ENCODE data around the gene FLAD1.

Gene FLAD1

DNA sequence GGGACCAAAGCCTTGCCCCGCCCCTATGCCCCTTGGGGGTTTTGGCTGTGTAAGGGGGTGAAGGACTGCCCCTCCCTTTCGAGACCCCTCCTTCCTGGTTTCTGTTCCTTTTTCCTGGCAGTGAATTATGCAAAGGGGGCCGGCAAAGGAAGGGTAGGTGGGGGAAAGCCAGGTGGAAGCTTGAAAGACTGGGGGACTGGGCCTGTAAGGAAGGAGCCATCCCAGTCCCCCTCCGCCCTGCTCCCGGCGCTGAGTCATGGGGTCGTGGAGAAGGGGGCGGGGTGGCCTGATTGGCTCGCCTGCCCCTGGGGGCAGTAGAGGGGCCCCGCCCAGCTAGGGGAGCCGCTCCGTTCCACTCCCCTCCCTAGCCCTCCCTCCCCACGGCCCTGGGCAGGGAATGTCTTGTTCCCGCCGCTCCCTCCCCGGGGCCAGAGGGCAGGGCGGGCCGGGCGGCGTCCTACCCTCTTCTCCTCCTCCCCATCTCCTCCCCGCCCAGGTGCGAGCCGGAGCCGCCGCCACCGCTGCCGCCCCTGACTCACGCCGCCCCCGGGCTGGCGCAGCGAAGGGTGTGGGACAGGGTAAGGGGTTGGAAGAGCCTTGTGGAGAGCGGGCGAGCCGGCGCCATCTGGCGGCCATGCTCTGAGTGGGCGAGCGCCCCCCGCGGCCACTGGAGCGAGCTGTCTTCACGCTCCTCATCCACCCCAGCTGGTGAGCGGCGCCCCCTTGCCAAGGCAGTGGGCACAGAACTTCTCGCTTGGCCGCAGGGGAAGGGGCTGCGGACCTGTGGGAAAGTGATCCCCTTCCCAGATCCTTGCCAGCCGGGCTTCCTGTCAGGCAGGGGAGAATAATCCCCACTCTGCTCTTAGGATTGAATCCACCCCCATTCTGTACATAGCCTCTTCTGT, 34.1 kb downstream of the FLAD1 start:
- TF ChIP-seq, protein P1, sequence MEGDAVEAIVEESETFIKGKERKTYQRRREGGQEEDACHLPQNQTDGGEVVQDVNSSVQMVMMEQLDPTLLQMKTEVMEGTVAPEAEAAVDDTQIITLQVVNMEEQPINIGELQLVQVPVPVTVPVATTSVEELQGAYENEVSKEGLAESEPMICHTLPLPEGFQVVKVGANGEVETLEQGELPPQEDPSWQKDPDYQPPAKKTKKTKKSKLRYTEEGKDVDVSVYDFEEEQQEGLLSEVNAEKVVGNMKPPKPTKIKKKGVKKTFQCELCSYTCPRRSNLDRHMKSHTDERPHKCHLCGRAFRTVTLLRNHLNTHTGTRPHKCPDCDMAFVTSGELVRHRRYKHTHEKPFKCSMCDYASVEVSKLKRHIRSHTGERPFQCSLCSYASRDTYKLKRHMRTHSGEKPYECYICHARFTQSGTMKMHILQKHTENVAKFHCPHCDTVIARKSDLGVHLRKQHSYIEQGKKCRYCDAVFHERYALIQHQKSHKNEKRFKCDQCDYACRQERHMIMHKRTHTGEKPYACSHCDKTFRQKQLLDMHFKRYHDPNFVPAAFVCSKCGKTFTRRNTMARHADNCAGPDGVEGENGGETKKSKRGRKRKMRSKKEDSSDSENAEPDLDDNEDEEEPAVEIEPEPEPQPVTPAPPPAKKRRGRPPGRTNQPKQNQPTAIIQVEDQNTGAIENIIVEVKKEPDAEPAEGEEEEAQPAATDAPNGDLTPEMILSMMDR (IDR thresholded peaks at IDR 0.05), result peak; percentile 99

DNA sequence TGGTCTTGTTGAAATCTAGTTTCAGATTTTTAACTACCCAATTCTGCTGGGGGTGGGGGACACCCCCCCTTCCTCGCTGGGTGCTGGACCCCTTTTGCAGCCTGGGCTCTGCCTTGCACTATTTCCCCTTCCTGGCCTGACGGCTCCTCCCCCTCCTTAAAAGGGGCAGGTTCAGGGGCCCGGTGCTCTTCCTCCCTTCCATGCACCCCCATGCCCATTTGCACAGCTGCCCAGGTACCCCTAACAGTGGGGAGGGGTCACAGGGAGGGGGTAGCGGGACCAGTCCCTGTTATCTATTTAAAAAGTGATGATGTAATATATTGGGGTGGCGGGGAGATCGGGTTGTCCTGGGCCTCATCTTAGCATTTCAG, 34.8 kb downstream of the FLAD1 start:
- DNase-seq, result peak in 1 of 2 donors; percentile 65
- intact Hi-C loops (cut with DNase I; ENCODE audit: low total_unique reads), result loop anchor here (5.0 kb wide), 1 partner anchor 56 kb away; the partner anchor contains the start of gene PYGO2
- H3K4me1 ChIP-seq, result peaks cover 0 to 25% (median 19%) of the 10 kb centered on the region in 4 donors
- peaks cover 0 to 34% (median 24%) of the 10 kb centered on the region in 3 donors for H3K36me3 ChIP-seq
- H3K9me3 ChIP-seq, result no peaks in the 10 kb centered on the region
- H3K27ac ChIP-seq, result peak overlapping the region; percentile 83 to 88
- TF ChIP-seq, protein P1 (IDR thresholded peaks at IDR 0.05), result no peak
- no peaks in the 10 kb centered on the region for H3K27me3 ChIP-seq
- peak overlapping the region; percentile 47 to 59 for H3K4me3 ChIP-seq

More for the DNA sequence above, 34.1 kb downstream of the FLAD1 start:
- Histone ChIP-seq H3K9me3 (no peaks in the 10 kb centered on the region), H3K27ac (peak overlapping the region; percentile 83 to 88), H3K27me3 (no peaks in the 10 kb centered on the region), H3K4me1 (peaks cover 0 to 31% (median 24%) of the 10 kb centered on the region in 4 donors), H3K36me3 (peaks cover 0 to 34% (median 24%) of the 10 kb centered on the region in 3 donors), H3K4me3 (peak overlapping the region; percentile 47 to 59)
- intact Hi-C loops (cut with DNase I; ENCODE audit: low total_unique reads), result loop anchor here (5.0 kb wide), 1 partner anchor 55 kb away; the partner anchor contains the start of gene PYGO2
- DNase-seq, result peak; percentile 80 to 96

DNA sequence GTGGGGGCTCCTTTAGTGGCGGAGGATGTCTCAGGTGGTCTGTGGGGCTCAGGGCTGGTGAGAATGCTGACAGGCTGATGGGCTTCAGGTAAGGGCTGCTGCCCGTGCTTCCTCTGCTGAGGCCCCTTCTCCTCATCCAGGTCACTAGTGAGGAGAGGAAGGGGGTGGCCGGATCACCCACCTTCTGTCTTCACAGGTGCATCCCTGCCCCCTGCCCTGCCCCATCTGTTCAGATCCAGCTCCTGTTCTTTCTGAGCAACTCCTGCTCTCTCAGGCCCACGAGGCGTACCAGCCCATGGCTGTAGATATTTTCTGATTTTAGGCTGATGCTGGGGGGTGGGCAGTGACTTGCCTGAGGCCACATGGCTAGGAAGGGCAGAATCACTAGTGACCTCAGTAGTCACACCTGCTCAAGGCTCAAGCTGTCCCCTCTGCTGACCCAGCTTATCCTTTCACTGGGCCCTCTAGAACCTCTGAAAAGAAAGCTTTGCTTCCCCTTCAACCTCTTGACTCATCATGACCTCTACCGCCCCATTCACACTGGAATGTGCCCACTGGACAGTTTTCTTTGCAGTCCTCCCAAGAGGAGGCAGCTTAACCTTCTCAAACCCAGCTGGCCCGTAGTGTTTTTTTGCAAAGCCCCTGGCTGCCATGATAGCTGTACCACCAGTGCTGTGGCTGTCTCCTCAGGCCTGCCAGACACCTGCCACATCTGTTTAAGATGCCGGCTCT, 35.6 kb downstream of the FLAD1 start:
- TF ChIP-seq, protein P1 (IDR thresholded peaks at IDR 0.05), result no peak
- Histone ChIP-seq H3K4me1 (peaks cover 0 to 20% (median 18%) of the 10 kb centered on the region in 4 donors), H3K27me3 (no peaks in the 10 kb centered on the region), H3K36me3 (peaks cover 0 to 29% (median 24%) of the 10 kb centered on the region in 3 donors), H3K27ac (peak overlapping the region in 1 of 2 donors; percentile 83), H3K4me3 (no peak overlapping the region), H3K9me3 (no peaks in the 10 kb centered on the region)
- DNase-seq, result peak in 1 of 2 donors; percentile 59
- intact Hi-C loops (cut with DNase I; ENCODE audit: low total_unique reads), result loop anchor here (5.0 kb wide), 1 partner anchor 56 kb away; the partner anchor contains the start of gene PYGO2

DNA sequence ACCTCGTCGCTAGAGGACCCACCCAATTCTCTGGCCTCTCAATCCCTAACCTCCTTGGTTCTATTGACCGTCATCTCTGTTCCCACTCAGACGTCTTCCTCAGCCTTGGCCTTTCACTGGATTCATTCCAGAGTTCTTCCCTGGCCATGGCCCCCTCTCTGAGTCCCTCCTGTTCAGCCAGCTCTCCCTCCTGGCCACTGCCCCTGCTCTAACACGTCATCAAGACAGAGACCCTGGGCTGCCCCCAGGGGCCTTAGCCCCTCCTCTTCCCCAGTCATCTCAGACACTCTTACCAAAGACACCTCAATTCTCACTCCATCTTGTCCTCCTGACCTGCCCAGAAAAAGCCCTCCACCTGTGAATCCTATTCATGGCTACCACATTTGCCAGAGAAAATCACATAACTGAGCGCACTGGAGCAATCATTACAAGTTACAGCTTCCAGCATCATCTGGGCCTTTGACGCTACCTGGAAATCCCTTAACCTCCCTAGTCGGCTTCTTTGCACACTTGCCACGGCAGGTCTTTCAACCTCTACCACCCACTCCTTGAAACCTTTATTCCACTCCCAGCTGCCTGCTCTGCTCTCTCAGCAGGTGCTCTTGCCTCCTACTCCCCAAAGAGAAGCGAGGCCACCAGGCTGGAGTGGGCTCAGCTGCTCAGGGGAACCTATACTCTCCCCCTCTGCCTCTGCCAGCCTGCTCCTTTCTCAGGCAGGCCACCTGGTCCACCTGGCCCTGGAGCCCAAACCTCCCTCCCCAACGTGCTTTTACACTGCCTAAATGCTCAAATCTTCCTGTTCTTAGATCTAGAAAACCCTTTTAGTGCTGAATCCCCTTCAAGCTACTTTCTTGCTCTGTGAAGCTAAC, 36.5 kb downstream of the FLAD1 start:
- TF ChIP-seq, protein P1 (IDR thresholded peaks at IDR 0.05), result no peak

More for the DNA sequence above, 36.5 kb downstream of the FLAD1 start:
- DNase-seq, result peak in 1 of 2 donors; percentile 56
- Histone ChIP-seq H3K36me3 (peaks cover 0 to 21% (median 20%) of the 10 kb centered on the region in 3 donors), H3K4me1 (peaks cover 0 to 20% (median 18%) of the 10 kb centered on the region in 4 donors), H3K27me3 (no peaks in the 10 kb centered on the region), H3K4me3 (no peak overlapping the region), H3K27ac (no peak overlapping the region), H3K9me3 (no peaks in the 10 kb centered on the region)
- intact Hi-C loops (cut with DNase I; ENCODE audit: low total_unique reads), result loop anchor here (5.0 kb wide), 1 partner anchor 57 kb away; the partner anchor contains the start of gene PYGO2

Data from tibial artery (tissue), 4 donors.